ENCODE data around the gene EPN2.

Gene EPN2

GRCh38 chr17:19299866-19300265, 62.7 kb downstream of the EPN2 start:
- H3K4me3 ChIP-seq (replicated peaks; ENCODE audit: low read depth, low read length), result no peak overlapping the region
- DNase-seq (ENCODE audit: extremely low read depth, low read depth), result no peak
- TF ChIP-seq CTCF (IDR thresholded peaks at IDR 0.05; ENCODE audit: low read depth, low read length, missing control alignments), result no peak

- TF ChIP-seq CTCF (IDR thresholded peaks at IDR 0.05; ENCODE audit: low read depth, low read length, missing control alignments), result no peak
- no peak for DNase-seq (ENCODE audit: extremely low read depth, low read depth)
- H3K4me3 ChIP-seq (replicated peaks; ENCODE audit: low read depth, low read length), result no peak overlapping the region
Observed at GRCh38 chr17:19301274-19301951, 64.2 kb downstream of the EPN2 start.

GRCh38 chr17:19301973-19302372, 64.8 kb downstream of the EPN2 start:
- no peak for TF ChIP-seq CTCF (IDR thresholded peaks at IDR 0.05; ENCODE audit: low read depth, low read length, missing control alignments)
- no peak overlapping the region for H3K4me3 ChIP-seq (replicated peaks; ENCODE audit: low read depth, low read length)

GRCh38 chr17:19302791-19303331, 65.7 kb downstream of the EPN2 start:
- no peak for TF ChIP-seq CTCF (IDR thresholded peaks at IDR 0.05; ENCODE audit: low read depth, low read length, missing control alignments)
- H3K4me3 ChIP-seq (replicated peaks; ENCODE audit: low read depth, low read length), result no peak overlapping the region
- DNase-seq (ENCODE audit: extremely low read depth, low read depth), result no peak

More at GRCh38 chr17:19301973-19302372, 64.8 kb downstream of the EPN2 start:
- DNase-seq (ENCODE audit: extremely low read depth, low read depth), result no peak

- no peak overlapping the region for H3K4me3 ChIP-seq (replicated peaks; ENCODE audit: low read depth, low read length)
- no peak for DNase-seq (ENCODE audit: extremely low read depth, low read depth)
- no peak for TF ChIP-seq CTCF (IDR thresholded peaks at IDR 0.05; ENCODE audit: low read depth, low read length, missing control alignments)
Observed at GRCh38 chr17:19303367-19303776, 66.2 kb downstream of the EPN2 start.

- no peak for DNase-seq (ENCODE audit: extremely low read depth, low read depth)
- no peak for TF ChIP-seq CTCF (IDR thresholded peaks at IDR 0.05; ENCODE audit: low read depth, low read length, missing control alignments)
- H3K4me3 ChIP-seq (replicated peaks; ENCODE audit: low read depth, low read length), result no peak overlapping the region
Observed at GRCh38 chr17:19304209-19304608, 67.0 kb downstream of the EPN2 start.

Measured in HFF-Myc (cell line).